ENCODE results near the gene IRAK2. TPM values are rescaled to one million over a fixed set of nuclear protein-coding genes. Genes with fewer than 3 reads are reported as not detected.

IRAK2 gene
- total and polyA plus RNA-seq, 2 donors (not counting 1 experiment from before 2014, with no cell fraction given): 1.5 to 6.6 TPM

DNA sequence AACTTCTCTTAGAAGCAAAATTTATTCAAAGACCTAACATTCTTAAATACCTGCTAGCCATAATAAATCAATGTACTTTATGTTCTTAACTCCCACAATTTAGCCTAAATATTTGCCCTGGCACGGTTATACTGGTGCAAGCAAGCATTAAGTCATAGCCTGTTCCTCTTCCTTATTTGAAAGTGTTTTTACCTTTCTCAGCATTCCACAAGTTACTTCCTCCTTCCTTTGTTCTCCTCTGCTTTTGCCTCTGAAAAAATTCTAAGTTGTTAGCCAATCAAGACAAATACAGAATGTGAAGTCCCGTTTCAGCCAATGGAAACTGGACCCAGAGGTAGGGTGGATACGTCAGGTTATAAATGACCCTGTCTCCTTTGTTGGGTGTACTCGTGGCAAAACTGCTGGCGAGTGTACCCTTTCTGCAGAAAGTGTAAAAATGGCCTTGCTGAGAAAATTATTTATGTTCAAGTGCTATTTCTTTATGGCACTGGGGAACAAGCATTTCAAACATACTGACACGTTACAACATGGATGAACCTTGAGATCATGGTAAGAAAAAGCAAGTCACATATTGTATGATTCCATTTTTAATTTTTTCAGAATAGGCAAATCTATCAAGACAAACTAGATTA lies 80.5 kb downstream of the IRAK2 start:
- Histone ChIP-seq H3K4me2 (ENCODE audit: extremely low read depth, insufficient read depth, low read length) (no peak overlapping the region), H4K20me1 (ENCODE audit: control insufficient read depth, extremely low read depth, insufficient read depth, low read length) (no peaks in the 10 kb centered on the region), H3K4me3 (replicated peaks in 1 of 4; ENCODE audit: control extremely low read depth in 1 of 4, insufficient read depth in 1 of 4, low read depth in 3 of 4, low read length in 4 of 4) (no peak overlapping the region), H2AFZ (ENCODE audit: low read length) (no peak overlapping the region), H3K4me1 (ENCODE audit: control insufficient read depth, extremely low read depth, insufficient read depth, low read length) (peaks cover 3% of the 10 kb centered on the region), H3K36me3 (ENCODE audit: control insufficient read depth, insufficient read depth, low read length) (no peaks in the 10 kb centered on the region), H3K27ac (ENCODE audit: insufficient read depth, low read length) (no peak overlapping the region), H3K79me2 (ENCODE audit: control insufficient read depth, insufficient read depth, low read length) (peaks cover 11% of the 10 kb centered on the region), H3K9me3 (ENCODE audit: control insufficient read depth, insufficient read depth, low read depth, low read length) (no peaks in the 10 kb centered on the region), H3K9ac (ENCODE audit: insufficient read depth, low read length) (no peak overlapping the region), H3K27me3 (ENCODE audit: control insufficient read depth, insufficient read depth, low read length) (no peaks in the 10 kb centered on the region)
- no peak for DNase-seq (ENCODE audit: low read depth in 2 of 2)
- no peak for TF ChIP-seq EZH2 (IDR thresholded peaks at IDR 0.05; ENCODE audit: low read length, missing control alignments)
- TF ChIP-seq, protein P1, sequence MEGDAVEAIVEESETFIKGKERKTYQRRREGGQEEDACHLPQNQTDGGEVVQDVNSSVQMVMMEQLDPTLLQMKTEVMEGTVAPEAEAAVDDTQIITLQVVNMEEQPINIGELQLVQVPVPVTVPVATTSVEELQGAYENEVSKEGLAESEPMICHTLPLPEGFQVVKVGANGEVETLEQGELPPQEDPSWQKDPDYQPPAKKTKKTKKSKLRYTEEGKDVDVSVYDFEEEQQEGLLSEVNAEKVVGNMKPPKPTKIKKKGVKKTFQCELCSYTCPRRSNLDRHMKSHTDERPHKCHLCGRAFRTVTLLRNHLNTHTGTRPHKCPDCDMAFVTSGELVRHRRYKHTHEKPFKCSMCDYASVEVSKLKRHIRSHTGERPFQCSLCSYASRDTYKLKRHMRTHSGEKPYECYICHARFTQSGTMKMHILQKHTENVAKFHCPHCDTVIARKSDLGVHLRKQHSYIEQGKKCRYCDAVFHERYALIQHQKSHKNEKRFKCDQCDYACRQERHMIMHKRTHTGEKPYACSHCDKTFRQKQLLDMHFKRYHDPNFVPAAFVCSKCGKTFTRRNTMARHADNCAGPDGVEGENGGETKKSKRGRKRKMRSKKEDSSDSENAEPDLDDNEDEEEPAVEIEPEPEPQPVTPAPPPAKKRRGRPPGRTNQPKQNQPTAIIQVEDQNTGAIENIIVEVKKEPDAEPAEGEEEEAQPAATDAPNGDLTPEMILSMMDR (conservative IDR thresholded peaks at IDR 0.05 in 1 of 2, IDR thresholded peaks at IDR 0.05 in 1 of 2; ENCODE audit: low read depth in 1 of 2, low read length in 2 of 2): no peak

DNA sequence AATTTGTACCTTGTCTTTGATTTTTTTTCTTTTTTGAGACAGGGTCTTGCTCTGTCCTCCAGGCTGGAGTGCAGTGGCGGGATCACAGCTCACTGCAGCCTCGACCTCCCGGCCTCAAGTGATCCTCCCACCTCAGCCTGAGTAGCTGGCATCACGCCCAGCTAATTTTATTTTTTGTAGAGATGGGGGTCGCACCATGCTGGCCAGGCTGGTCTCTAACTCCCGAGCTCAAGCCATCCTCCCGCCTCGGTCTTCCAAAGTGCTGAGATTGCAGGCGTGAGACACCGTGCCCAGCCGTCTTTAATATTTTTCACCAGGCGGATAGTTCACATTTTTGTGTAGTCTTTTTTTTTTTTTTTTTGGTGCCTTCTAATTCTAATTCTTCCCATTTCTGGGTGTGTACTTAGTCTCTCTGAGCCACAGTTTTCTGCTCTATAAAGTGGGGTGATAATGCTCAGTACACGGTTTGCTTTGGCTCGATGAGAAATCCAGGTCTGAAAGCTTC lies 83.0 kb downstream of the IRAK2 start:
- Histone ChIP-seq H3K9me3 (ENCODE audit: control insufficient read depth, insufficient read depth, low read depth, low read length) (no peaks in the 10 kb centered on the region), H2AFZ (ENCODE audit: low read length) (peak overlapping the region; percentile 84), H3K79me2 (ENCODE audit: control insufficient read depth, insufficient read depth, low read length) (peaks cover 27% of the 10 kb centered on the region), H3K27ac (ENCODE audit: insufficient read depth, low read length) (peak overlapping the region; percentile 60), H3K9ac (ENCODE audit: insufficient read depth, low read length) (peak overlapping the region; percentile 78), H3K36me3 (ENCODE audit: control insufficient read depth, insufficient read depth, low read length) (no peaks in the 10 kb centered on the region), H3K4me2 (ENCODE audit: extremely low read depth, insufficient read depth, low read length) (peak overlapping the region; percentile 81), H3K27me3 (ENCODE audit: control insufficient read depth, insufficient read depth, low read length) (no peaks in the 10 kb centered on the region), H3K4me1 (ENCODE audit: control insufficient read depth, extremely low read depth, insufficient read depth, low read length) (peaks cover 5% of the 10 kb centered on the region), H4K20me1 (ENCODE audit: control insufficient read depth, extremely low read depth, insufficient read depth, low read length) (no peaks in the 10 kb centered on the region), H3K4me3 (replicated peaks in 1 of 4; ENCODE audit: control extremely low read depth in 1 of 4, insufficient read depth in 1 of 4, low read depth in 3 of 4, low read length in 4 of 4) (peak overlapping the region; percentile 13 to 87 (median 76))
- no peak for DNase-seq (ENCODE audit: low read depth in 2 of 2)
- TF ChIP-seq, protein P1 (conservative IDR thresholded peaks at IDR 0.05 in 1 of 2, IDR thresholded peaks at IDR 0.05 in 1 of 2; ENCODE audit: low read depth in 1 of 2, low read length in 2 of 2): no peak
- TF ChIP-seq EZH2 (IDR thresholded peaks at IDR 0.05; ENCODE audit: low read length, missing control alignments): no peak

DNA sequence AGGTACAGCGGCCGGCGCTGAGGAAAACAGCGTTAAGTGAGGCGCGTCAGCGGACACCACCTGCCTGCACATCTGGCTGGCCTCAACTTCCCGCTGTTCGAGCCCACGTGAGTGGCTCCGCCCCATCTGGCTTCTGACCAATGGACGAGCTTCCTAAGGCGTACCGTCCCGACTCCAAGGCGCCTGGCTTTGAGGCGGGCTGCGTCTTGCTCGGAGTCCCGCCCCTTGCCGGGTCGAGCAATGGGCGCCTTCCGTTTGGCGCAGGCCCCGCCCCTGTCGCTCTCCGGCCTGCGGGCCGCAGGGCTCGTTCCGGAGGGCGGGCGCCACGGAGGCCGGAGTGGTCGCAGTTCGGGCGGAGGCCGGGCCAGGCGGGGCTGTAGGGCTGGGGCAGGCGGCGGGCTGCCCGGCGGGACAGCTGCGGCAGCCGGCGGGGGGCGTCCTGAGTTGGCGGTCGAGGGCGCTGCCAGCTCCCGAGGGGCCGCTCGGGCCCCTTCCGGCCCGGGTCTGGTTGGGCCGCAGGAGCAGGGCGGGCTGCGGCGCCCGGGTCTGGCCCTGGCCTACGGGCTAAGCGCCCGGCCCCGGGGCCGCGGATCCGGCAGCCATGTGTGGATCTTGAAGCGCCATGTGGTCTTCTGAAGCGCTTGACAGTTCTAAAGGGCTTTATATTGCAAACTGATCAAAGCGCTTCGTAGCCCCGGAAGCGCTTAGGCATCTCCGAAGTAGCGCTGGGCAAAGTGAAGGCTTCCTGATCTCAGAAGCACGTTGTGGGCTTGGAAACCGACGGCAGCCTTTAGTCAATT lies 83.7 kb downstream of the IRAK2 start, which contains the start of gene TATDN2:
Gene TATDN2 (plus strand): TSS at position 276 of the 800 bp plus-strand sequence. CDS start 742 bp downstream, outside the sequence.
- no peaks in the 10 kb centered on the region for H3K27me3 ChIP-seq (ENCODE audit: control insufficient read depth, insufficient read depth, low read length)
- peaks cover 5% of the 10 kb centered on the region for H3K4me1 ChIP-seq (ENCODE audit: control insufficient read depth, extremely low read depth, insufficient read depth, low read length)
- no peaks in the 10 kb centered on the region for H3K9me3 ChIP-seq (ENCODE audit: control insufficient read depth, insufficient read depth, low read depth, low read length)
- peak within 1 kb of the TSS; percentile 78 for H3K9ac ChIP-seq (ENCODE audit: insufficient read depth, low read length)
- H3K4me3 ChIP-seq (replicated peaks in 1 of 4; ENCODE audit: control extremely low read depth in 1 of 4, insufficient read depth in 1 of 4, low read depth in 3 of 4, low read length in 4 of 4): peak within 1 kb of the TSS; percentile 66 to 91 (median 80)
- H4K20me1 ChIP-seq (ENCODE audit: control insufficient read depth, extremely low read depth, insufficient read depth, low read length): no peaks in the 10 kb centered on the region
- peak within 1 kb of the TSS; percentile 77 for H3K27ac ChIP-seq (ENCODE audit: insufficient read depth, low read length)
- peak within 1 kb of the TSS; percentile 84 for H2AFZ ChIP-seq (ENCODE audit: low read length)
- H3K4me2 ChIP-seq (ENCODE audit: extremely low read depth, insufficient read depth, low read length): peak within 1 kb of the TSS; percentile 100
- H3K36me3 ChIP-seq (ENCODE audit: control insufficient read depth, insufficient read depth, low read length): no peaks in the 10 kb centered on the region
- TF ChIP-seq, protein P1 (conservative IDR thresholded peaks at IDR 0.05 in 1 of 2, IDR thresholded peaks at IDR 0.05 in 1 of 2; ENCODE audit: low read depth in 1 of 2, low read length in 2 of 2): no peak
- no peak for TF ChIP-seq EZH2 (IDR thresholded peaks at IDR 0.05; ENCODE audit: low read length, missing control alignments)
- H3K79me2 ChIP-seq (ENCODE audit: control insufficient read depth, insufficient read depth, low read length): peaks cover 31% of the 10 kb centered on the region
- DNase-seq (ENCODE audit: low read depth in 2 of 2): peak; percentile 95 to 96

Measured in fibroblast of lung (primary cell).